ENCODE measurements around the gene INPP4A. TPM values are rescaled to one million over a fixed set of nuclear protein-coding genes. Genes with fewer than 3 reads are reported as not detected.

The INPP4A gene
- total and polyA plus RNA-seq, 10 of the 15 experiments (the other 5 are each of a cell fraction or from before 2014, with no cell fraction given), result 4.7 to 62.3 (median 36.9) TPM

- TF ChIP-seq MYB (IDR thresholded peaks at IDR 0.05; ENCODE audit: borderline replicate concordance, low read depth, low read length) (no peak), ZBTB4 (CRISPR knock-in tag; IDR thresholded peaks at IDR 0.05) (no peak), NFYA (IDR thresholded peaks at IDR 0.05; ENCODE audit: borderline replicate concordance, low read depth, low read length) (no peak), HDAC2 (IDR thresholded peaks at IDR 0.05) (no peak), MEF2A (IDR thresholded peaks at IDR 0.05; ENCODE audit: insufficient read depth, low read depth, low read length) (no peak), SMC3 (IDR thresholded peaks at IDR 0.05; ENCODE audit: borderline replicate concordance, low read length) (no peak), EP300 (IDR thresholded peaks at IDR 0.05; ENCODE audit: borderline replicate concordance in 1 of 2, control insufficient read depth in 1 of 2, low read depth in 2 of 2, low read length in 2 of 2) (no peak)
Observed at GRCh38 chr2:98446850-98447249, 2.2 kb downstream of the INPP4A start (continued).

Data from GM12878 (cell line).